AG04449 (cell line): ENCODE results near the gene ADORA2A.

Source experiments
- CTCF ChIA-PET: fragments of 350-600 bp; formaldehyde crosslinking; extraction: SDS; loops from one replicate; lab custom pipeline; 2021; ENCODE audit warnings: antibody characterized with exemption; lab: Yijun Ruan, JAX
- POLR2A ChIA-PET: fragments of 400-600, 350-600 bp; formaldehyde crosslinking; extraction: SDS; loops from one replicate; lab custom pipeline; 2020; ENCODE audit warnings: antibody characterized with exemption, inconsistent platforms; lab: Yijun Ruan, JAX
- DNase-seq: peaks from one replicate; pipeline ENCODE4 v3.0.0-alpha.2; 2010; ENCODE audit warnings: low read depth, low spot score
- H3K4me3 ChIP-seq: 2 replicates; pipeline ENCODE4 v1.5.1; 2011; ENCODE audit warnings: low read depth, mild to moderate bottlenecking, control low read depth, low read length
- CTCF ChIP-seq: IDR thresholded peaks from one replicate; pipeline ENCODE4 v1.5.1; 2011; ENCODE audit warnings: mild to moderate bottlenecking, moderate library complexity, low read length, control low read depth, inconsistent platforms; ENCODE audit not compliant: insufficient read depth; ENCODE audit errors: missing control alignments

ADORA2A gene

GRCh38 chr22:24417200-24417599, 10.2 kb upstream of the ADORA2A start:
- CTCF ChIA-PET, result interaction anchor here (0.6 to 1.2 kb wide), 5 partner anchors 8 to 106 kb away, joined by 3 to 4 read pairs (median 4); no protein-coding TSS in a partner anchor
- POLR2A ChIA-PET, result no interaction called here
- H3K4me3 ChIP-seq, result no peak overlapping the region
- no peak for TF ChIP-seq CTCF
- no peak for DNase-seq

- TF ChIP-seq CTCF, result no peak
- DNase-seq, result no peak
- H3K4me3 ChIP-seq, result no peak overlapping the region
- POLR2A ChIA-PET, result no interaction called here
- CTCF ChIA-PET, result interaction anchor here (0.9 to 1.8 kb wide), 5 partner anchors 12 to 105 kb away, joined by 3 to 5 read pairs (median 4); no protein-coding TSS in a partner anchor
Observed at GRCh38 chr22:24417901-24418641, 9.3 kb upstream of the ADORA2A start.

GRCh38 chr22:24418786-24419474, 8.5 kb upstream of the ADORA2A start:
- no peak for DNase-seq
- ChIA-PET POLR2A (no interaction called here), CTCF (interaction anchor here (0.9 to 1.8 kb wide), 3 partner anchors 11 to 95 kb away, joined by 3 to 5 read pairs (median 4); no protein-coding TSS in a partner anchor)
- no peak overlapping the region for H3K4me3 ChIP-seq
- TF ChIP-seq CTCF, result no peak

- H3K4me3 ChIP-seq, result no peak overlapping the region
- no peak for TF ChIP-seq CTCF
- POLR2A ChIA-PET, result no interaction called here
- no peak for DNase-seq
- CTCF ChIA-PET, result interaction anchor here (1.2 to 1.8 kb wide), 3 partner anchors 84 to 106 kb away, joined by 3 to 6 read pairs (median 5); no protein-coding TSS in a partner anchor
Observed at GRCh38 chr22:24419475-24419850, 7.9 kb upstream of the ADORA2A start.

- H3K4me3 ChIP-seq, result no peak overlapping the region
- CTCF ChIA-PET, result interaction anchor here (0.9 to 1.9 kb wide), 6 partner anchors 11 to 105 kb away, joined by 3 to 6 read pairs (median 3); no protein-coding TSS in a partner anchor
- TF ChIP-seq CTCF, result no peak
- POLR2A ChIA-PET, result no interaction called here
- no peak for DNase-seq
Observed at GRCh38 chr22:24420072-24420976, 7.1 kb upstream of the ADORA2A start.
